Naive thymus-derived CD8-positive, alpha-beta T cell (primary cell): ENCODE measurements around the gene PACSIN3. TPM values are rescaled to one million over a fixed set of nuclear protein-coding genes. Genes with fewer than 3 reads are reported as not detected.

Experiments used
- ATAC-seq, 2 donors: fragments of 150-1000 bp; cut with Tn5 transposase in 1 of 2; sonication (Bioruptor Pico), chemical (Tn5 transposase) in 1 of 2; 1 replicate in 1 of 2; 2 replicates in 1 of 2; pipeline ENCODE4 v1.10.0; 2021; ENCODE audit warnings: mild to moderate bottlenecking in 2 of 2, moderate library complexity in 2 of 2
- POLR2A ChIA-PET: fragments of 350-600 bp; sonication (Branson Sonifier 250); formaldehyde crosslinking; loops from one replicate; lab custom pipeline; 2021; ENCODE audit warnings: antibody characterized with exemption; lab: Charles Lee
- DNase-seq, 10 donors: peaks; one replicate each; pipeline versions ENCODE4 v3.0.0 to v3.0.0-alpha.2; 2020 to 2022
- H3K27ac Mint-ChIP-seq, 10 donors: one replicate each; pipeline ENCODE4 v1.8.0; 2020 to 2022; ENCODE audit warnings: mild to moderate bottlenecking in 10 of 10, mixed read lengths in 10 of 10, moderate library complexity in 4 of 10, inconsistent platforms in 1 of 10
- H3K27me3 Mint-ChIP-seq, 5 donors: one replicate each; pipeline ENCODE4 v1.8.0; 2021 to 2022; ENCODE audit warnings: mixed read lengths in 5 of 5
- H3K36me3 Mint-ChIP-seq, 3 donors: one replicate each; pipeline ENCODE4 v1.8.0; 2020 to 2022; ENCODE audit warnings: mixed read lengths in 3 of 3, mild to moderate bottlenecking in 2 of 3, inconsistent platforms in 1 of 3
- H3K4me1 Mint-ChIP-seq, 4 donors: one replicate each; pipeline ENCODE4 v1.8.0; 2021 to 2022; ENCODE audit warnings: mixed read lengths in 4 of 4
- H3K4me3 Mint-ChIP-seq, 10 donors: one replicate each; pipeline ENCODE4 v1.8.0; 2020 to 2022; ENCODE audit warnings: mild to moderate bottlenecking in 10 of 10, mixed read lengths in 10 of 10, moderate library complexity in 6 of 10, inconsistent platforms in 1 of 10
- H3K9me3 Mint-ChIP-seq, 9 donors: one replicate each; pipeline ENCODE4 v1.8.0; 2020 to 2022; ENCODE audit warnings: mixed read lengths in 9 of 9, mild to moderate bottlenecking in 3 of 9, inconsistent platforms in 1 of 9, moderate library complexity in 1 of 9
- polyA plus RNA-seq, 3 donors: library from polyadenylated mRNA; unstranded; fragments of 300-500 nt; fragmentation: Illumina TruSeq; gene quantifications; one replicate each; pipeline ENCODE4 v1.2.3, GENCODE V29; 2021
- total RNA-seq, 8 experiments: library from RNA in 2 of 8; stranded (reverse) in 2 of 8; gene quantifications; one replicate each; pipeline ENCODE4 v1.2.3 and lab custom pipeline; 2021 to 2026

PACSIN3 gene
- total and polyA plus RNA-seq, 5 experiments from 2014 or later: 0.25 to 0.80 TPM; not detected in 3

DNA sequence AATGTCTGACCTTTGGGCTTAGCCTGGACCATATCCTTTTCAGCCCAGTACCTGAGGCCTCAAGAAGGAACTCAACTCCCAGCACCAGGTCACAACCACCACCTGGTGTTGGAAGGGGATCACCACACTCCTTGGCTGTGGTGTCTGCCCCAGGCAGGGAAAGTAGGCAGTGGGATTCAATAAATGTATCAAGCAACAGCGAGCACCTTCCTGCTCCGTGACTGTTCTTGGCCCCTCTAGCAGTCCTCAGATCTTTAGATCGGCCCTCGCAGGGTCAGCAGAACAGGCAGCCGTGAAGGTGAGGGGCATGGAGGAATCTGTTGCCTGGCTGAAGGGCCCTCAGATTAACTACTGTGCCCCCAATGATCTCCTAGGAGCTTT, 25.5 kb downstream of the PACSIN3 start:
- peak in 1 of 2 donors; percentile 3 for ATAC-seq
- H3K27me3 Mint-ChIP-seq: no peaks in the 10 kb centered on the region

DNA sequence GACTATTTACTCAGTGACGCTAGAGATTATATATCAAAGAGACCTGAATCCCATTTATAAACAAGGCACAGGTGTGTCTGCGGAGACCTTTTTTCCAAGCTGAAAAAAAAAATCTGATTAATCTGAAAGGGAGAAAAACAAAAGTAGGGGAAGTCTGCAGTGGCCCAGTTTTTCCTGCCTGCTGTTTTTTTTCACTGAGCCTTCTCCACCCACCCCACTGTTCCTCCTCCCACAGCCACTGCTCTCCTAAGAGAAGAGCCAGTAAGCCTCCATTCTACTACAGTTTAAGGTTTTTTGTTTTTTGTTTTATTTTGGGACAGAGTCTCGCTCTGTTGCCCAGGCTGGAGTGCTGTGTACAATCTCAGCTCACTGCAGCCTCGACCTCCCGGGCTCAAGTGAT, 28.0 kb downstream of the PACSIN3 start:
- POLR2A ChIA-PET: interaction anchor here (0.6 kb wide), 1 partner anchor 306 kb away, joined by 9 read pairs; no protein-coding TSS in a partner anchor
- H3K9me3 Mint-ChIP-seq: no peaks in the 10 kb centered on the region
- DNase-seq (no peak), ATAC-seq (no peak)
- peak overlapping the region in 1 of 10 donors; percentile 4 for H3K4me3 Mint-ChIP-seq
- no peaks in the 10 kb centered on the region for H3K27me3 Mint-ChIP-seq
- peaks cover 19 to 42% (median 34%) of the 10 kb centered on the region in 4 donors for H3K4me1 Mint-ChIP-seq
- peaks cover 0 to 7% (median 0%) of the 10 kb centered on the region in 3 donors for H3K36me3 Mint-ChIP-seq
- peak overlapping the region; percentile 26 to 77 (median 62) for H3K27ac Mint-ChIP-seq

More for the DNA sequence above, 25.5 kb downstream of the PACSIN3 start:
- DNase-seq: peak in 1 of 10 donors; percentile 57
- Mint-ChIP-seq H3K4me1 (peaks cover 3 to 18% (median 10%) of the 10 kb centered on the region in 4 donors), H3K27ac (peak overlapping the region in 6 of 10 donors; percentile 11 to 35 (median 22)), H3K9me3 (no peaks in the 10 kb centered on the region), H3K4me3 (no peak overlapping the region), H3K36me3 (peaks cover 0 to 28% (median 3%) of the 10 kb centered on the region in 3 donors)
- POLR2A ChIA-PET: interaction anchor here (0.6 kb wide), 1 partner anchor 267 kb away, joined by 4 read pairs; no protein-coding TSS in a partner anchor

DNA sequence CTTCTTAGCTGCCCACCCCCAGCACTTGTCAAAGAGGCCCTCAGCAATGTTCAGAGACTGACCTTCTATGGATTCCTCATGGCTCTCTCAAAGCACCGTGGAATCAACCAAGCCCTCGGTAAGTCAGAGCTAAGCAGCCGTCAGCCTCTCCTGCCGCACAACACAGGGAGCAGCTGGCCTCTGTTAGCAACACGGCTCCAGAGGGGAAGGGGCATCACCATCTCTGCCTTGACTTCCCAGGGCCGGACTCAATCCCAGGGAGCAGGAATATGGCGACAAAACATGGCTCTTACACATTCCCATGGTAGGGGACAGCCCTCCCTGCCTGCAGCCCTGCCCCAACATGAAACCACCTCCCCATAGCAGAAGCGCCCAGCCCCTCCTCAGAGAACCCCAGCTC, 28.4 kb downstream of the PACSIN3 start:
- Mint-ChIP-seq H3K27me3 (no peaks in the 10 kb centered on the region), H3K4me1 (peaks cover 23 to 46% (median 38%) of the 10 kb centered on the region in 4 donors), H3K36me3 (peaks cover 0 to 6% (median 0%) of the 10 kb centered on the region in 3 donors), H3K27ac (peak overlapping the region in 9 of 10 donors; percentile 26 to 77 (median 62)), H3K9me3 (no peaks in the 10 kb centered on the region), H3K4me3 (no peak overlapping the region)
- peak in 1 of 10 donors; percentile 47 for DNase-seq
- POLR2A ChIA-PET: interaction anchor here (0.6 kb wide), 1 partner anchor 305 kb away, joined by 9 read pairs; no protein-coding TSS in a partner anchor
- ATAC-seq: no peak

DNA sequence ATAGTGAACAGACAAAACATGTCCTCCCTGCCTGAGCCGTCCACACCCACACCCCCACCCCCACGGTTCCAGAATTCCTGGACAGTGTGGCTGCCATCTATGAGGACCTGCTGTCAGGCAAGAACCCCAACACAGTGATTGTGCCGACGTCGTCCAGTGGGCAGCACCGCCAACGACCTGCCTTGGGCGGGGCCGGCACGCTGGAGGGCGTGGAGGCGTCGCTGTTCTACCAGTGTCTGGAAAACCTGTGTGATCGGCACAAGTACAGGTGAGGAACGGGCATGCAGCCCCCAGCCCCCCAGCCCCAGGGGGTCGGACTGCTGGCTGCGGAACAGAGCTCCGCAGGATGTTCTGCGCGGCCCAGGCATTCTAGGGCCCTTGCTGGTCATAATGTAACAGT, 29.3 kb downstream of the PACSIN3 start:
- H3K4me1 Mint-ChIP-seq: peaks cover 24 to 53% (median 44%) of the 10 kb centered on the region in 4 donors
- POLR2A ChIA-PET: no interaction called here
- H3K27me3 Mint-ChIP-seq: no peaks in the 10 kb centered on the region
- peaks cover 0 to 5% (median 0%) of the 10 kb centered on the region in 3 donors for H3K36me3 Mint-ChIP-seq
- ATAC-seq (no peak), DNase-seq (no peak)
- H3K9me3 Mint-ChIP-seq: no peaks in the 10 kb centered on the region
- peak overlapping the region in 5 of 10 donors; percentile 7 to 99 (median 43) for H3K27ac Mint-ChIP-seq
- no peak overlapping the region for H3K4me3 Mint-ChIP-seq

DNA sequence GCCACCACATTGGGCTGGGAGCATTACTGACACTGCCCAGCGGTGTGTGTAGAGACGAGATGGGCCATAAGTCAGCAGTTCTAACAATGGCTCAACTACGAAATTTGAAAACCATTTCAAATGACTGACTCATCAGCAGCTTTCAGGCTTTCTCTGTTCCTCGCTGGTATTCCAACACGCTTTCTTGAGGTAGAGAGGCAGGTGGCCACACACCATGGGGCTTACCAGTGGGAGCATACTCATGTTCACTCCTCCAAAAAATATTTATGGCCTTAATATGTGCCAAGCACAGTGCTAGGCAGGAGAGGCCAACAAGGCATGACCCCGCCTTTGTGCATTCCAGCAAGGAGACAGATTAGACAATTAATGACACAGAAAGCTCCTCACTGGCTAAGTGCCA, 29.9 kb downstream of the PACSIN3 start:
- DNase-seq (no peak), ATAC-seq (no peak)
- Mint-ChIP-seq H3K36me3 (peaks cover 0 to 5% (median 0%) of the 10 kb centered on the region in 3 donors), H3K9me3 (no peaks in the 10 kb centered on the region), H3K4me1 (peaks cover 24 to 56% (median 42%) of the 10 kb centered on the region in 4 donors), H3K27ac (peak overlapping the region in 7 of 10 donors; percentile 43 to 99 (median 93)), H3K27me3 (no peaks in the 10 kb centered on the region), H3K4me3 (peak overlapping the region in 1 of 10 donors; percentile 82)
- POLR2A ChIA-PET: interaction anchor here (1.1 to 3.8 kb wide), 3 partner anchors 21 to 92 kb away, joined by 3 to 21 read pairs (median 10); partner anchors contain the start of genes ACP2, ARFGAP2 and DDB2

DNA sequence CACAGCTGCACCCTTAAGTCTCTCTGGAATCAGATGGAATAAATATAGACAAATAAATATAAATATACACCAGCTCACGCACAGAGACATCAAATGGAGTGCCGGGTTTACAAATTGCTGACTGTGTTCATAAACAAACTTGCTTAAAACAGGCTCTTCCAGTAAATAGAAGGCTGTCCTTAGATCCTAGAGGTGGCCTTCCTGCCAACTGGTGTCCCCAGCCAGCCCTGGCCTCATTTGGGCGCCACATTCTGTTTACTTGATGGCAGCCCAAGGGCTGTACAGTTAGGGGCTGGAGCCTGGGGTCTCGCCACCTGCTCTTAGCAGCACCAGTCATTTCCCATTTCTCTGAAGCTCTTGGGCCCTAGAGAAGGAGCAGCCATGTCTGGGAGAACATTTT, 30.4 kb downstream of the PACSIN3 start:
- peak overlapping the region; percentile 29 to 99 (median 87) for H3K4me3 Mint-ChIP-seq
- no peak for ATAC-seq
- peaks cover 26 to 55% (median 42%) of the 10 kb centered on the region in 4 donors for H3K4me1 Mint-ChIP-seq
- POLR2A ChIA-PET: interaction anchor here (0.5 to 3.8 kb wide), 8 partner anchors 12 to 678 kb away, joined by 3 to 21 read pairs (median 4); partner anchors contain the start of genes ACP2, ARFGAP2, CSTPP1 and DDB2
- H3K36me3 Mint-ChIP-seq: peaks cover 0 to 5% (median 0%) of the 10 kb centered on the region in 3 donors
- no peaks in the 10 kb centered on the region for H3K27me3 Mint-ChIP-seq
- no peaks in the 10 kb centered on the region for H3K9me3 Mint-ChIP-seq
- H3K27ac Mint-ChIP-seq: peak overlapping the region; percentile 93 to 99 (median 96)
- DNase-seq: no peak

DNA sequence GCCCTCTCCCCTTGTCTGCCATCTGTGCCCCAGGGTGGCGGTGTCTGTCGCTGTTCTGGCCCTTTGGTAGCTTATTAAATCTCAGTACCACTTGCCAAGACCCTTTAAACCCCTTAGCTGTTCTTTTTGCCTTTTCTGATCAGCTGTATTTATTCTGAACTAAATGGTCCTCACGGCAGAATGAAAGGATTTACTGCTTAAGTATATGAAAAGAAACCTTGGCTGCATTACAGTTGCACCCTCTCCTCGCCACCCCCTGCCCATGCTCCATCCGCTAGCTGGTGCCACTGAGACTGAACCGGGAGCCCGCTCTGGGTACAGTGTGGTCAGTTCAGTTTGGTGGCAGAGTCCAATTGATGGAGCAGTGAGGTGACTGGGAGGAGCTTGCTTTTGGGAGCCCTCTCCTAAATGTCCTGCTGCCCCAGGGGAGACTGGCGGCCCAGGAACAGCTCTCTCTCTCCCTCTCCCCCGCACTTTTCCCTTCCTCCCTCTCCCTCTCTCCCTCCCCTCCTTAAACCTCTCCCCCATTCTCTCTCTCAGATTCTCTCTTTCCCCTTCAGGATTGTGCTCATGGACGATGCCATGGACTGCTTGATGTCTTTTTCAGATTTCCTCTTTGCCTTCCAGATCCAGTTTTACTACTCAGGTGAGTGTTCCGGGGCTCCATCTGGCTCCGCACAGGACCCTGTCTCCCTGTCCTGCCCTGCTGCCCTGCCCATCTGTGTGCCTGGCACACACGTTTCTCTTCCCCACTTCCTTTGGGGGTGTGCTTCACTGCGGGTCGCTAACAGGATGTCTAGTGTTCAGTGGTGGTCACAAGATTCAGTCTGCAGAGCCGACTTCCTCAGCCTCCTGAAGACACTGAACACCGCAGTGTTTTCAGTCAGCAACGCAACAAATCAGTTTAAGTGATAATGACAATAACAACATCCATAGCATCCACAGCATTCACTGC, 31.3 kb downstream of the PACSIN3 start:
- ATAC-seq (peak; percentile 83 to 91), DNase-seq (peak in 7 of 10 donors; percentile 21 to 72 (median 52))
- Mint-ChIP-seq H3K9me3 (no peaks in the 10 kb centered on the region), H3K4me3 (peak overlapping the region; percentile 82 to 99 (median 87)), H3K4me1 (peaks cover 30 to 55% (median 45%) of the 10 kb centered on the region in 4 donors), H3K27me3 (no peaks in the 10 kb centered on the region), H3K27ac (peak overlapping the region; percentile 93 to 99 (median 96)), H3K36me3 (peaks cover 0 to 5% (median 0%) of the 10 kb centered on the region in 3 donors)
- POLR2A ChIA-PET: interaction anchor here (0.6 to 3.8 kb wide), 17 partner anchors 13 to 589 kb away, joined by 3 to 21 read pairs (median 4); partner anchors contain the start of genes ACP2, ARFGAP2, ARHGAP1 and CSTPP1

DNA sequence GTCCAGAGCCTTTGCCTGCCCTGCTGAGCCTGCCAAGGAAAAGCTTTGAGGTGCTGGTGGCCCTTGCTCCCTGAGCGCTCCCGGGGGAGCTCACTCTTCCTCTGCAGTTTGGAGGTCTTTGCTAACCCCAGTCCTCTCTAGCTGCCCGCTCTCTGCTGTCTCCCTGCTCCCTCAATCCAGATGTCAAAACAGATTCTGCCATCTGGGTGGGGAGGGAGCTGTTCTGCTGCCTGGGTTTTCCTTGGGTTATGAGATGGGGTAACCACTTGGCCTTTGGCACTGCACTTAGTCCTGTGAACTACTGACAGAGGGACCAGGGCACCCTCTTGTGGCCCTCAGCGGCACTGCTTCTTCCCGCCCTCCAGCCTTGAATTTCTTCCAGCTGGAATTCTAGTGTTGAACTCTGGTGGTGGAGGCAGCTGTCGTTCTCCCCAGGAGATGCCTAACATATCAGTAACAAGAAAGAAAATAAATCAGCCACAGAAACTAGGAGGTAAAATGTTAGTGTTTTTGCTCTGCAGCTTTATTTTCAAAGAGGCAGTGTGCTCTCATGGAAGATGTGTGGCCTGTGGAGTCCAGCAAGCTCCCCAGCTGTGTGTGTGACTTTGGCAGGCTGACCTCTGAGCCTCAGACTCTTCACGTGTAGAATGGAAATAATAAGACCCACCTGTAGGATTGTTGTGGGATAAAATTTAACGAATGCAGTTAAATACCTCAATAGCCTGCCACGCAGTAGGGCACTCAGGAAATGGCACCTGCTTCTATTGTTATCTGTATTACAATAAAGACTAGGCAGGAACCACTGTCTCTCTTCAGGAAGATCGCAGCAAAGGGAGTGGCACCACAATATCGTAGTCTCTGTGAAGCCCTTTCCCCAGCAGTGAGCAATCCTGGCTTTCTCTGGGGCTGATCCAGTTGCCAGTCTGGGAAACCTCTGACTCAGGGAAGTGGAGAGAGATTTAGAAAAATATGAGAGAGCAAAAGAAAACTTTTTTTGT, 33.0 kb downstream of the PACSIN3 start:
- H3K36me3 Mint-ChIP-seq: peaks cover 0 to 5% (median 0%) of the 10 kb centered on the region in 3 donors
- peak overlapping the region; percentile 66 to 92 (median 82) for H3K4me3 Mint-ChIP-seq
- POLR2A ChIA-PET: interaction anchor here (0.8 to 3.8 kb wide), 11 partner anchors 9 to 453 kb away, joined by 3 to 21 read pairs (median 5); partner anchors contain the start of genes ARFGAP2, ARHGAP1, DDB2 and ZNF408
- no peaks in the 10 kb centered on the region for H3K9me3 Mint-ChIP-seq
- H3K4me1 Mint-ChIP-seq: peaks cover 30 to 55% (median 43%) of the 10 kb centered on the region in 4 donors
- DNase-seq (peak in 9 of 10 donors; percentile 34 to 73 (median 58)), ATAC-seq (peak; percentile 47 to 48)
- peak overlapping the region; percentile 93 to 99 (median 96) for H3K27ac Mint-ChIP-seq
- no peaks in the 10 kb centered on the region for H3K27me3 Mint-ChIP-seq

DNA sequence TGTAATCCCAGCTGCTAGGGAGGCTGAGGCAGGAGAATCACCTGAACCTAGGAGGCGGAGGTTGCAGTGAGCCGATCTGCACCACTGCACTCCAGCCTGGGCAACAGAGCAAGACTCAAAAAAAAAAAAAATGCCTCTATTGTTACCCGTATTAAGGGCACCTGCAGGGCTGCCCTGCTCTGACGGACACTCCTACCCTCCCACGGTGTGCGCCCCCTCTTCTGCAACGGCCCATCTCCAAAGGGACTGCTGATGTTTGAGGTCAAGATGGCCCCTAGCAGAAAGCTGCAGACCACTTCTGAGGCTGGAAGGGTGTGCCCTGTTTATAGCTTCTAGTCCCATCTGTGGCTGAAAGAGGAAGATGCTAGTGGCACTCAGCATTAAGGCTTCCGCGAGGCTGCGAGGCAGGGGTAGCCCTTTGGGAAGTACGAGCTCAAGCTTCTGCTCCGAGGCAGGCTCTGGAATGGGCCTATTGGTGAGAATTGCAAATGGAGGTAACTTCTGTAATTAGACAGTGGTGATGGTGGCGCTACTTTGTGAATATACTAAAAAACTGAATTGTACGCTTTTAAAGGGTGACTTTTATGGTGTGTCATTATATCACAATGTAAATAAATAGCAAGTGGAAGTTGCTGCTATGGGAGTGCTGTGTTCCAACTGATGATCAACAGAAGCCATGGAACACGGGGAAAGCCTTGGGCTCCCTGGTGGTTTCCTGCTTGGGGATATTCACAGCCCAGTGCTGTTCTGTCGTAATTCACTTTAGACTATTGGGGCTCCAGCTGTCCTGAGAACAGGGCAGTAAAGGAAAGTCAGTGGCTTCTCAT, 33.9 kb downstream of the PACSIN3 start:
- DNase-seq (no peak), ATAC-seq (no peak)
- H3K4me3 Mint-ChIP-seq: peak overlapping the region in 2 of 10 donors; percentile 9 to 33
- H3K9me3 Mint-ChIP-seq: no peaks in the 10 kb centered on the region
- H3K27ac Mint-ChIP-seq: peak overlapping the region; percentile 22 to 98 (median 95)
- H3K36me3 Mint-ChIP-seq: peaks cover 0 to 5% (median 0%) of the 10 kb centered on the region in 3 donors
- peaks cover 30 to 52% (median 41%) of the 10 kb centered on the region in 4 donors for H3K4me1 Mint-ChIP-seq
- POLR2A ChIA-PET: interaction anchor here (0.7 to 3.8 kb wide), 11 partner anchors 10 to 452 kb away, joined by 3 to 21 read pairs (median 4); partner anchors contain the start of genes ARFGAP2, ARHGAP1, DDB2 and ZNF408
- H3K27me3 Mint-ChIP-seq: no peaks in the 10 kb centered on the region

DNA sequence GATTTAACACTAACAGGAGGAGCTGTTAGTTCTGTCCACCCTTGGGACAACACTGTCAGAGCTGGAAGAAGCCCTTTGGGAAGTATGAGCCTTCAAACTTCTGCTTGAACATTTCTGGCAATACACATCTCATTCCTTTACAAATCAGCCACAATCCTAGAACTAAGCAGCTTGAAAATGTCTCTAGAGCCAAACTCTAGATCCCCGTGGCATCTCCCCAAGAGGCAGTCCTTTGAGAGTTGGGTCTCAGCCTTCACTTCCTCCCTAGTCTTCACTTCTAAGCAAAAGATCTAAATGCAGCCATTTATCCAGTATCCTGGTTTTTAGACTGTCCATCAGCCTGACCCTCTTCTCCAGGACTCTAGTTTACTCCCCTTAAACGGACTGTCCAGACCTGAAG, 36.5 kb downstream of the PACSIN3 start:
- POLR2A ChIA-PET: interaction anchor here (0.5 kb wide), 2 partner anchors 59 to 296 kb away, joined by 3 to 5 read pairs; no protein-coding TSS in a partner anchor
- Mint-ChIP-seq H3K36me3 (peaks cover 0 to 5% (median 0%) of the 10 kb centered on the region in 3 donors), H3K4me3 (no peak overlapping the region), H3K27me3 (no peaks in the 10 kb centered on the region), H3K27ac (peak overlapping the region in 4 of 10 donors; percentile 8 to 76 (median 56)), H3K9me3 (no peaks in the 10 kb centered on the region), H3K4me1 (peaks cover 24 to 36% (median 29%) of the 10 kb centered on the region in 4 donors)
- ATAC-seq (no peak), DNase-seq (no peak)
